Mammary epithelial cell (primary cell): ENCODE results near the gene ATXN1.

Source experiments
- EZH2 ChIP-seq: IDR thresholded peaks from 2 replicates; pipeline ENCODE4 v1.6.1; 2012; ENCODE audit warnings: low read length, inconsistent platforms, borderline replicate concordance
- TF ChIP-seq, protein P1 (sequence below), 2 donors: IDR thresholded peaks in 1 of 2; conservative IDR thresholded peaks in 1 of 2; 2 replicates each; pipeline ENCODE4 v1.5.1; 2011 to 2012; ENCODE audit warnings: inconsistent platforms in 2 of 2, low read length in 2 of 2, mild to moderate bottlenecking in 2 of 2, control low read depth in 1 of 2, low read depth in 1 of 2; ENCODE audit not compliant: insufficient read depth in 1 of 2; ENCODE audit errors: extremely low read depth in 1 of 2

GRCh38 chr6:16544006-16544405, 217.3 kb downstream of the ATXN1 start:
- no peak for TF ChIP-seq EZH2
- TF ChIP-seq, protein P1, sequence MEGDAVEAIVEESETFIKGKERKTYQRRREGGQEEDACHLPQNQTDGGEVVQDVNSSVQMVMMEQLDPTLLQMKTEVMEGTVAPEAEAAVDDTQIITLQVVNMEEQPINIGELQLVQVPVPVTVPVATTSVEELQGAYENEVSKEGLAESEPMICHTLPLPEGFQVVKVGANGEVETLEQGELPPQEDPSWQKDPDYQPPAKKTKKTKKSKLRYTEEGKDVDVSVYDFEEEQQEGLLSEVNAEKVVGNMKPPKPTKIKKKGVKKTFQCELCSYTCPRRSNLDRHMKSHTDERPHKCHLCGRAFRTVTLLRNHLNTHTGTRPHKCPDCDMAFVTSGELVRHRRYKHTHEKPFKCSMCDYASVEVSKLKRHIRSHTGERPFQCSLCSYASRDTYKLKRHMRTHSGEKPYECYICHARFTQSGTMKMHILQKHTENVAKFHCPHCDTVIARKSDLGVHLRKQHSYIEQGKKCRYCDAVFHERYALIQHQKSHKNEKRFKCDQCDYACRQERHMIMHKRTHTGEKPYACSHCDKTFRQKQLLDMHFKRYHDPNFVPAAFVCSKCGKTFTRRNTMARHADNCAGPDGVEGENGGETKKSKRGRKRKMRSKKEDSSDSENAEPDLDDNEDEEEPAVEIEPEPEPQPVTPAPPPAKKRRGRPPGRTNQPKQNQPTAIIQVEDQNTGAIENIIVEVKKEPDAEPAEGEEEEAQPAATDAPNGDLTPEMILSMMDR (conservative IDR thresholded peaks at IDR 0.05 in 1 of 2, IDR thresholded peaks at IDR 0.05 in 1 of 2; ENCODE audit: extremely low read depth in 1 of 2, insufficient read depth in 1 of 2, low read depth in 1 of 2, low read length in 2 of 2): no peak
